ENCODE measurements around the gene RPS23. TPM values are rescaled to one million over a fixed set of nuclear protein-coding genes. Genes with fewer than 3 reads are reported as not detected.

The RPS23 gene
- total RNA-seq, 1 experiment from 2014 or later: 2,206 TPM

DNA sequence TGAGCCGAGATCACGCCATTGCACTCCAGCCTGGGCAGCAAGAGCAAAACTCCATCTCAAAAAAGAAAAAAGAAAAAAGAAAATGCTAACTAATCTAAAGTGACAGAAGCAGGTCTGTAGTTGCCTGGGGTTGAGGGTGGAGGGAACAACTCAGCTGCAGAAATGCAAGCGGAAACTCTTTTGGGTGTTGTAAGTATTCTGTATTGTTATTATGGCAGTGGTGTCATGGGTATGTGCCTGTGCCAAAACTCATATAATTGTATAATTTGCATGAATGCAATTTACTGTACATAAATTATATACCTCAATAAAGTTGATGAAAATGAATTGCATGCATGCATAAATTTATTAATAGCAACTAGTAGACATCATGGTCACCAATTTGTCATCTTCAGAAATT lies 23.0 kb upstream of the RPS23 start:
- H3K4me3 ChIP-seq (replicated peaks in 1 of 2; ENCODE audit: low read depth in 1 of 2, low read length in 2 of 2): no peak overlapping the region
- H3K27ac ChIP-seq (ENCODE audit: low read depth, low read length): no peak overlapping the region
- ChIA-PET POLR2A (no interaction called here), CTCF (no interaction called here), RAD21 (ENCODE audit: low non-redundant PET in 1 of 2, low total read pairs in 2 of 2, uncharacterized antibody in 2 of 2, unreplicated experiment in 2 of 2) (no interaction called here)
- BruUV-seq (replicated peaks): no TSS peak
- no peaks in the 10 kb centered on the region for H3K27me3 ChIP-seq (ENCODE audit: insufficient read depth, low read length)
- no peaks in the 10 kb centered on the region for H3K4me1 ChIP-seq (ENCODE audit: control insufficient read depth in 1 of 2, insufficient read depth in 2 of 2, low read length in 2 of 2)
- no peak overlapping the region for H3K4me2 ChIP-seq (ENCODE audit: low read length)
- H4K20me1 ChIP-seq (ENCODE audit: insufficient read depth): no peaks in the 10 kb centered on the region; the same call in 1 of the 2 replicates
- H3K9ac ChIP-seq (ENCODE audit: low read length): no peak overlapping the region
- intact Hi-C loops (cut with micrococcal nuclease): no loop called here
- H2AFZ ChIP-seq (ENCODE audit: low read depth, low read length, poor library complexity, severe bottlenecking): no peak overlapping the region
- TF ChIP-seq, protein P1, sequence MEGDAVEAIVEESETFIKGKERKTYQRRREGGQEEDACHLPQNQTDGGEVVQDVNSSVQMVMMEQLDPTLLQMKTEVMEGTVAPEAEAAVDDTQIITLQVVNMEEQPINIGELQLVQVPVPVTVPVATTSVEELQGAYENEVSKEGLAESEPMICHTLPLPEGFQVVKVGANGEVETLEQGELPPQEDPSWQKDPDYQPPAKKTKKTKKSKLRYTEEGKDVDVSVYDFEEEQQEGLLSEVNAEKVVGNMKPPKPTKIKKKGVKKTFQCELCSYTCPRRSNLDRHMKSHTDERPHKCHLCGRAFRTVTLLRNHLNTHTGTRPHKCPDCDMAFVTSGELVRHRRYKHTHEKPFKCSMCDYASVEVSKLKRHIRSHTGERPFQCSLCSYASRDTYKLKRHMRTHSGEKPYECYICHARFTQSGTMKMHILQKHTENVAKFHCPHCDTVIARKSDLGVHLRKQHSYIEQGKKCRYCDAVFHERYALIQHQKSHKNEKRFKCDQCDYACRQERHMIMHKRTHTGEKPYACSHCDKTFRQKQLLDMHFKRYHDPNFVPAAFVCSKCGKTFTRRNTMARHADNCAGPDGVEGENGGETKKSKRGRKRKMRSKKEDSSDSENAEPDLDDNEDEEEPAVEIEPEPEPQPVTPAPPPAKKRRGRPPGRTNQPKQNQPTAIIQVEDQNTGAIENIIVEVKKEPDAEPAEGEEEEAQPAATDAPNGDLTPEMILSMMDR (IDR thresholded peaks at IDR 0.05 in 2 of 3, conservative IDR thresholded peaks at IDR 0.05 in 1 of 3; ENCODE audit: borderline replicate concordance in 1 of 3, insufficient read depth in 1 of 3, low read depth in 2 of 3, low read length in 2 of 3): no peak
- TF ChIP-seq, protein P2, sequence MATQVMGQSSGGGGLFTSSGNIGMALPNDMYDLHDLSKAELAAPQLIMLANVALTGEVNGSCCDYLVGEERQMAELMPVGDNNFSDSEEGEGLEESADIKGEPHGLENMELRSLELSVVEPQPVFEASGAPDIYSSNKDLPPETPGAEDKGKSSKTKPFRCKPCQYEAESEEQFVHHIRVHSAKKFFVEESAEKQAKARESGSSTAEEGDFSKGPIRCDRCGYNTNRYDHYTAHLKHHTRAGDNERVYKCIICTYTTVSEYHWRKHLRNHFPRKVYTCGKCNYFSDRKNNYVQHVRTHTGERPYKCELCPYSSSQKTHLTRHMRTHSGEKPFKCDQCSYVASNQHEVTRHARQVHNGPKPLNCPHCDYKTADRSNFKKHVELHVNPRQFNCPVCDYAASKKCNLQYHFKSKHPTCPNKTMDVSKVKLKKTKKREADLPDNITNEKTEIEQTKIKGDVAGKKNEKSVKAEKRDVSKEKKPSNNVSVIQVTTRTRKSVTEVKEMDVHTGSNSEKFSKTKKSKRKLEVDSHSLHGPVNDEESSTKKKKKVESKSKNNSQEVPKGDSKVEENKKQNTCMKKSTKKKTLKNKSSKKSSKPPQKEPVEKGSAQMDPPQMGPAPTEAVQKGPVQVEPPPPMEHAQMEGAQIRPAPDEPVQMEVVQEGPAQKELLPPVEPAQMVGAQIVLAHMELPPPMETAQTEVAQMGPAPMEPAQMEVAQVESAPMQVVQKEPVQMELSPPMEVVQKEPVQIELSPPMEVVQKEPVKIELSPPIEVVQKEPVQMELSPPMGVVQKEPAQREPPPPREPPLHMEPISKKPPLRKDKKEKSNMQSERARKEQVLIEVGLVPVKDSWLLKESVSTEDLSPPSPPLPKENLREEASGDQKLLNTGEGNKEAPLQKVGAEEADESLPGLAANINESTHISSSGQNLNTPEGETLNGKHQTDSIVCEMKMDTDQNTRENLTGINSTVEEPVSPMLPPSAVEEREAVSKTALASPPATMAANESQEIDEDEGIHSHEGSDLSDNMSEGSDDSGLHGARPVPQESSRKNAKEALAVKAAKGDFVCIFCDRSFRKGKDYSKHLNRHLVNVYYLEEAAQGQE (IDR thresholded peaks at IDR 0.05; ENCODE audit: low read depth): no peak
- TF ChIP-seq ATF3 (IDR thresholded peaks at IDR 0.05) (no peak), EZH2phosphoT487 (IDR thresholded peaks at IDR 0.05; ENCODE audit: borderline replicate concordance) (no peak), ZFX (IDR thresholded peaks at IDR 0.05) (no peak), TCF7L2 (IDR thresholded peaks at IDR 0.05; ENCODE audit: borderline replicate concordance, extremely low read depth, insufficient read depth, insufficient read length) (no peak), SIN3A (IDR thresholded peaks at IDR 0.05; ENCODE audit: low read depth) (no peak), EZH2 (IDR thresholded peaks at IDR 0.05) (no peak), RAD21 (IDR thresholded peaks at IDR 0.05; ENCODE audit: low read depth) (no peak), FOSL1 (IDR thresholded peaks at IDR 0.05; ENCODE audit: low read depth) (no peak), ZNF274 (IDR thresholded peaks at IDR 0.05; ENCODE audit: low read depth, low read length) (no peak), ELF1 (IDR thresholded peaks at IDR 0.05; ENCODE audit: borderline replicate concordance, low read depth) (no peak), YY1 (IDR thresholded peaks at IDR 0.05; ENCODE audit: extremely low read depth, insufficient replicate concordance, low read depth, low read length) (no peak), EGR1 (IDR thresholded peaks at IDR 0.05; ENCODE audit: low read depth) (no peak)
- TF ChIP-seq, protein P3, sequence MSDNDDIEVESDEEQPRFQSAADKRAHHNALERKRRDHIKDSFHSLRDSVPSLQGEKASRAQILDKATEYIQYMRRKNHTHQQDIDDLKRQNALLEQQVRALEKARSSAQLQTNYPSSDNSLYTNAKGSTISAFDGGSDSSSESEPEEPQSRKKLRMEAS (IDR thresholded peaks at IDR 0.05): no peak
- no peaks in the 10 kb centered on the region for H3K79me2 ChIP-seq (ENCODE audit: insufficient read depth, low read length)
- H3K9me3 ChIP-seq (ENCODE audit: control insufficient read depth in 1 of 2, insufficient read depth in 1 of 2, low read depth in 1 of 2, low read length in 2 of 2): no peaks in the 10 kb centered on the region
- no peaks in the 10 kb centered on the region for H3K9me2 ChIP-seq (ENCODE audit: insufficient read depth)
- ATAC-seq (no peak), DNase-seq (ENCODE audit: low read depth, low spot score) (no peak)
- H3K36me3 ChIP-seq (ENCODE audit: control insufficient read depth in 1 of 2, insufficient read depth in 2 of 2, low read length in 2 of 2): no peaks in the 10 kb centered on the region
